COLO668 (cell line): Measurements from ENCODE around the gene PASK.
A peak's percentile ranks its signal among the peaks of the same experiment; 100 is the strongest.

Experiments
- DNase-seq: peaks from one replicate; lab custom pipeline; 2025; ENCODE audit not compliant: unreplicated experiment; lab: John Stamatoyannopoulos, UW

Gene PASK

DNA sequence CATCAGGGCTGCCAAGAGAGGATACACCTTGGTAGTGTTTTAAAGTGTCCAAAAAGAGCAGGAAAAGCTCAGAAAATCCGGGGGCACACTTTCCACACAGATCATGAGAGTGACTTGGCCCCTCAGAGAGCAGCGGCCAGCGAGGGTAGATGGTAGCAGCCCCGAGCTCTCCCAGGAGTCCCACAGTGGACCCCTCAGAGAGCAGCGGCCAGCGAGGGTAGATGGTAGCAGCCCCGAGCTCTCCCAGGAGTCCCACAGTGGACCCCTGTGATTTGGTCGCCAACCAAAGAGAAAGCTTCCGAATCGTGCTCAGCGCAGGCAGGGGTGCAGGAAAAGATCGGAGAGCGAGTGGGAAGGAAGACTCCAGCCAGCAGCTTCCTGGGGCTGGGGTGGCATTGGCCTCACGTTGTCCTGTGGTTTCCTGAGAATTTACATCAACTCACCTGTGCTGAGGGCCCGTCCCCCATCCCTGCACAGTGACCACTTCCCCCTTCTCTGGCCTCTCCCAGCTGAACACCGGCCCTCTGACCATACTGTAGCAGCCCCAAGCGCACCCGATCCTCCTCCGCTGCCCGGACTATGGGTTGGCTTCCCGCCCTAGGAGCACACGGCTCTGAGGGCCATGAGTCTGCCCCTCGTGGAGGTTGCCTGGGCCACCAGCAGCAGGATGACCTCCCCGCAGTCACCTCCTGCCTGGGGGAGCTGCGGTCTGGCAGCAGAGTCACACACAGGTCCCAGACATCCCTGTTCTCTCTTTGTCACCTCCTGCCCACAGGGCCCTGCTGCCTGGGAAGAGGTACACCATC is 80.9 kb downstream of the PASK start:
- no peak for DNase-seq

DNA sequence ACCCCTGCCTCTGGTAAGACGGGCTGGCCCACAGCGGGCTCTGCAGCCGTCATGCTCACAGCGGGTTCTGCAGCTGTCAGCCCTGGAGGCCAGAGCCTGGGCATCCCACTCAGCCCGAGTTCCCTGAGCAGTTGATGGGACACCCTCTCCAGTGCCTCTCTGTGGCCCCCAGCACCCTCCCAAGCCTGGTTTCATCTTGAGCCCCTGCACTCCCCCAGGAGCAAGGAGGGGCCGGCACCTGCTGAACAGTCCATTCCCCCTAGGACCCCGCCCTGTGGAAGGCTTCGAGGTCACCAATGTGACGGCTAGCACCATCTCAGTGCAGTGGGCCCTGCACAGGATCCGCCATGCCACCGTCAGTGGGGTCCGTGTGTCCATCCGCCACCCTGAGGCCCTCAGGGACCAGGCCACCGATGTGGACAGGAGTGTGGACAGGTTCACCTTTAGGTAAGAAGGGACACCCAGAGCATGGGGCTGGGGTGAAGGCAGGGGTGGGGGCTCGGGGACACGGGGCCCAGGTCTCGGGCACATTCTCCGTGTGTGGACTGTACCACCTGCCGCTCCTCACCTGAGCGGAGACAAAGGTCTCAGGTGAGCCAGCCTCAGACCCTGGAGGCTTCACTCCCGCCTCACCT is 81.7 kb downstream of the PASK start:
- DNase-seq, result no peak

DNA sequence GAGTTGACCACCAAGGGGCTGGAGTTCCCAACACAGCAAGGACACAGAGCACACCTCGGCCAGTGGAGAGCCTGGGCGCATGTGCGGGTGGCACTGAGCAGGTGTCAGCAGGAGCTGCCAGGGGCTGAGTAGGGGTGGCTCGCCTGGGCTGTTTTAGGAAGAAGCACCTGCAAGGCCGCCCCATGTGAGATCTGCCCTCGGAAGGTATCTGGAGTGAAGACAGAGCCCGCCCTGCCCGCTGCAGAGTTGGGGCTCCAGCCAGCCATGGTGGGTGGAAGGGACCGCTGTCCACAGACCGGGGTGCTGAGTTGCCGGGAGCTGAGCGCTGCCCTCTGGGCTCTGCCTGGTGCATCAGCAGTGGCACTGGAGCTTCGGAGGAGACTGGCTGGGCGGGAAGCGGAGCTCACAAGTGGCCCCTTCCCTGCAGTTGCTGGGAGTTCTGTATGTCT is 82.4 kb downstream of the PASK start:
- no peak for DNase-seq

DNA sequence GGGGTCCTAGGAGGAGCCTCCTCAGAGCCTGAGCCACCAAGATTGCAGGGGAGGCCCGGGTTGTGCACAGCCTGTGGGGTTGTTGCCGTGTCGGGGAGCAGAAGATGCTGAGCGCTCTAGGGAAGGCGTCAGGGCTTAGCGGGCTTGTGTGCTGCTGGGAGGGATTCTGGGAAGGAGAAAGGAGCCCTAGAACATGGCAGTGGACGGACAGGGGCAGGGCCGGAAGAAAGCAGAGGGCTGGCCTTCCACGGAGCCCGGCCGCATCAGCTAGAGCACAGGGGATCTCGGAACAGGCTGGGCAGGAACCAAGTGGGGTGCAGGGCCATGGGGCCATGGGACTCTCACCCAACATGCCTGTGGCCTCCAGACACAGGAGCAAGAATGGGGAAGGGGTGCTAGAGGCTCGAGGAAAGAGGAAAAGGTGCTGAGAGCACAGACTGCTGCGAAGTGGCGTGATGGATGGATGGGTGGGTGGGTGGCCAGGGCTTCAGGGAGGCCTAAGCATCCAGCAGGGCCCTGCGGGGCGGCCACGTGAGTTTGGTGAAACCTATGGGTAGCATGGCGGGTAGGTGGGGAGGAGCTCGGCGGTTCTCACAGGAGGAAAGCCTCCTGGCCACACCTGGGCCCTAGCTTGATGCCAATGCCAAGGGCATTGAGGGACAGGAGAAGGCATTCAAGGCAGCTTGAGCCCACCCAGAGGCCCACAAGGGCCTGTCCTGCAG is 82.9 kb downstream of the PASK start:
- DNase-seq, result no peak

DNA sequence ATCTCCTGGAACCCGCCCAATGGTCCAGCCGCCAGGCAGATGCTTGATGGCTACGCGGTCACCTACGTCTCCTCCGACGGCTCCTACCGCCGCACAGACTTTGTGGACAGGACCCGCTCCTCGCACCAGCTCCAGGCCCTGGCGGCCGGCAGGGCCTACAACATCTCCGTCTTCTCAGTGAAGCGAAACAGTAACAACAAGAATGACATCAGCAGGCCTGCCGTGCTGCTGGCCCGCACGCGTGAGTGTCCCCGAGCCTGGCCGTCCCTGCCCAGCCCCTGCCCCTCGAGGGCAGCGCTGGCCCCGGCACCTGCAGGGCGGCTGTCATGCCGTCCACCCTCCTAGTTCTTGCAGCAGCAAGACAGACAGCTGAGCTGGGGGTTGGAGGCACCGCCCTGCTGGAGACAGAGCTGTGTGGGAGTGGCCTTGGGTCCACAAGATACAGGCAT is 83.9 kb downstream of the PASK start:
- DNase-seq, result no peak

DNA sequence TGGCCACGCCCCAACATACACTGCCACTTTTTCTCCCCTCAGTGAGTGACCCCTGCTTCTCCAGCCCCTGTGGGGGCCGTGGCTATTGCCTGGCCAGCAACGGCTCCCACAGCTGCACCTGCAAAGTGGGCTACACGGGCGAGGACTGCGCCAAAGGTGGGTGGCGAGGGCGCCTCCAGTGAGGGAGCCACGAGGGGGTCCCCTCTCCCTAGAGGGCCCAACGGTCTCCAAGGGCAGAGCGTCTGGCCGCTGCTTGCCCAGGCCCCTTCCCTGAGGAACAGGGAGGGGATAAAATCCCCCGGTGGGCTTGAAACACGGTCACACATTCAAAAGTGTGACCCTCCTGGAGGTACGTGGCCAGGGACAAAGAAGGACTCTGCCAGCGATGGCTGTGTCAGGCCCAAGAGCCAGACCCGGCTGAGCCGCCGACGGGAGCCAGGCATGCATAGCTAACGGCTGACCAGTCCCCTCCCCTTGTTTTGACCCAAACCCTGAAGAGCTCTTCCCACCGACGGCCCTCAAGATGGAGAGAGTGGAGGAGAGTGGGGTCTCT is 84.4 kb downstream of the PASK start:
- no peak for DNase-seq

DNA sequence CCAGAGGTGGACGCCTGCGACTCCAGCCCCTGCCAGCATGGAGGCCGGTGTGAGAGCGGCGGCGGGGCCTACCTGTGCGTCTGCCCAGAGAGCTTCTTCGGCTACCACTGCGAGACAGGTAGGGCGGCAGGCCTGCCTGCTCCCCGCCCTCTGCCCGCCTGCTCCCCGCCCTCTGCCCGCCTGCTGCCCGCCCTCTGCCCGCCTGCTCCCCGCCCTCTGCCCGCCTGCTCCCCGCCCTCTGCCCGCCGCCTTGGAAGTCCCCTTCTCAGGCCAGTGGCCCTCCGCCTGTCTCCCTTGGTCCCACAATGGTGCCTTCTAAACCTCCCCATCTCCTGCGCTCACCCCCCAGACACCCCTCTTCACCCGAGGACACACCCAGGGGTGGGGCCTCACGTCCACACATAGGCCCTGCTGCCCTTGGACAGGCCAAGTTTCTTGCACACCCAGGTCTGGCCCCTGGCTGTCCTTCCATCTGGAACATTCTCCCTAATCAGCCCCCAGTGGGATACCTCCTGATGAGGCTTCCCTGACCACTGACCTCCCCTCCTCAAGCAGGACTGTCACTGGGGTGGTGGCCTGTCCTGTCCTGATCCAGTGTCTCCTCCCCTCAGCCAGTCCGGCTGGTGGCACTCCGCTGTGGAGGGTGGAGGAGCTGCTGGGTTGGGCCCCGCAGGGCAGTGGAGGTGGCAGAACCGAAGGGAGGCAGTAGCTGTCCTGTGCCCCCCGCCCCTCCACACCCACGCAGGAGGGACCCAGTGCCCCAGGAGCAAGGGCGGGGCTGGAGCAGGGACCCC is 85.1 kb downstream of the PASK start:
- peak; percentile 53 for DNase-seq

DNA sequence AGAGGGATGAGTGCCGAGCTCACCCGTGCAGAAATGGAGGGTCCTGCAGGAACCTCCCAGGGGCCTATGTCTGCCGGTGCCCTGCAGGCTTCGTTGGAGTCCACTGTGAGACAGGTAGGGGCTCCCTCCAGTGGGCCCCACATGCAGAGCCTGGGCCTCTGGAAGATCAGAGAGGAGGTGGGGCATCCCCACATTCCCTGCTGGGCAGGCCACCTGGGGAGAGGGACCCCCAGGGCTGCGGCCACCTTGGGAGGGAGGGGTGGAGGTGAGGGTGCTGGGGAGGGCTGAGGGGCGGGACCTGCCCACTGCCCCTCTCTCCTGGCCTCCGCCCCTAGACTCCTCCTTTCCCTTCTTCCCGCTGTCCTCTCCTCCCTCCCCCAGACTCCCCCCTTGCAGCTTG is 85.7 kb downstream of the PASK start:
- peak; percentile 21 for DNase-seq

DNA sequence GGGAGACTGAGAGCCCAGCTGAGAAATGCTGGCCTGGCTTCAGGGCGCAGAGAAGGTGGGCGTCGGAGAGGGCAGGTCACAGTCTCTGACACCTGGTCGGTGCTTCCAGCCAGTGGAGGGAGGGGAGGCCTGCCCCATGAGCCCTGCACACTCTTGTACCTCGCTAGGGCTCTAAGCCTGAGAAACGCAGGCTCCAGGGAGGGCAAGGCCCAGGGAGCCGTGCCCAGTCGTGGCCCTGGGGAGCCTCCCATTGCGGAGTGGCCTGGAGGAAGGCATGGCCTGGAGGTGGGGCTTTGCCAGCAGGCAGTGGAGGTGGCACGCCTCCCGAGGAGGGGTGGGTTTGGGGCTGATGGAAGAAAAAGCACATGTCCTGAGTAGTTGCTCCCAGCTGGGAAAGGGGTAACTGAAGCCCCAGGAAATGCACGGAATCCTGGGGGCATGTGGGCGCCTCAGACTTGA is 86.2 kb downstream of the PASK start:
- DNase-seq, result no peak

DNA sequence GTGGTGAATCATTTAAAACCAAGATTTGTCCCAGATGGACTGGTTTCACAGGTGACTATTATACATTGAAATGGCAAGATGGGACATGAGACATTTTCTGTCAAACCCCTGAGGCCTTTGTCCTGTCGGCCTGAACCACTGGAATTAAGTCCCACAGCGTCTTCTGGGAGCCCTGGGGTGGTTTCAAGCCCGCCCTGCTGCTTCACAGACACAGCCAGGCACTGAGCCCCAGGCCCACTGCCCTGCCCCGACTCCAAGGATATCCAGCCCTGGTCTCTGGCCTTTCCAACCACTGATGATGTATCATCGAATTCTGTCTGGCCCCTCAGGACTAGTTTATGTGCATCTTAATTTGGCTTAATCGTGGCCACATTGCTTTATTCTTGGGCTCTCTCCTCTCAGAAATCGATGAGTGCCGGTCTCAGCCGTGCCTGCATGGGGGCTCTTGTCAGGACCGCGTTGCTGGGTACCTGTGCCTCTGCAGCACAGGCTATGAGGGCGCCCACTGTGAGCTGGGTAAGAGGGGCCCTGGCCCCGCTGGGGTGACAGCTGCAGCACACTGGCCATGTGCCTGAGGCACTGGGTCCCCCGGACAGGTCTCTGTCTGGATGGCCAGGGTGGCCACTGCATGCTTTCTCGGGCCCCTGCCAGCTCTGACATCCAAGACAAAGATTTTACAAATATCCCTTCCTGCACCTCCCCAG is 86.7 kb downstream of the PASK start:
- DNase-seq, result no peak

DNA sequence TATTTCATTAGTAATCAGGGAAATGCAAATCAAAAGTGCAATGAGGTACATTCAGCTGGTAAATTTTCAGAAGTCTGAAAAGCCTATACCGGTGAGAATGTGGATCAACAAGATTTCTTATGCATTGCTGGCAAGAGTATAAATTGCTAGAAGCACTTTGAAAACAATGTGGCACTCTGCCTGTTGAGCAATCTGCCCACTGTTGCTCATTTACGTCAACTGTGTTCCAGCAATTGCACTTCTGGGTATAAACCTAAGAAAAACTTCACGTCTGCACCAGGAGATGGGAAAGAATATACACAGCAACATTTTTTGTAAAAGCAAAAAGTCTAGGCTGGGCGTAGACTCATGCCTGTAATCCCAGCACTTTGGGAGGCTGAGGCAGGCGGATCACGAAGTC is 88.0 kb downstream of the PASK start:
- no peak for DNase-seq
